GM23338 (cell line): ENCODE data around the gene CAMSAP1. TPM values are rescaled to one million over a fixed set of nuclear protein-coding genes. Genes with fewer than 3 reads are reported as not detected.

Experiments
- ATAC-seq: fragments of 200-7000 bp; cut with Tn5 transposase; 3 replicates; pipeline ENCODE4 v1.9.1; 2020
- DNase-seq: peaks from one replicate; pipeline ENCODE4 v3.0.0-alpha.2; 2015; ENCODE audit warnings: low spot score
- H2AFZ ChIP-seq: fragments of 200-600 bp; sonication (generic); 2 replicates; pipeline ENCODE4 v1.8.0; 2016; ENCODE audit warnings: antibody characterized with exemption, mild to moderate bottlenecking, moderate library complexity
- H3F3A ChIP-seq: fragments of 200-600 bp; sonication (generic); replicated peaks from 2 replicates; pipeline ENCODE4 v1.8.0; 2017; ENCODE audit warnings: antibody characterized with exemption, mixed run types, low read depth
- H3K27ac ChIP-seq: fragments of 200-600 bp; sonication (generic); 2 replicates; pipeline ENCODE4 v1.6.1; 2016; ENCODE audit warnings: low read depth
- H3K27me3 ChIP-seq: fragments of 200-600 bp; sonication (generic); 2 replicates; pipeline ENCODE4 v1.8.0; 2016; ENCODE audit warnings: mild to moderate bottlenecking, mixed run types, moderate library complexity; ENCODE audit not compliant: insufficient read depth
- H3K36me3 ChIP-seq: fragments of 200-600 bp; sonication (generic); 2 replicates; pipeline ENCODE4 v1.8.0; 2016; ENCODE audit warnings: mild to moderate bottlenecking; ENCODE audit not compliant: insufficient read depth
- H3K4me1 ChIP-seq: fragments of 200-600 bp; sonication (generic); 2 replicates; pipeline ENCODE4 v1.8.0; 2016; ENCODE audit warnings: mild to moderate bottlenecking, moderate library complexity; ENCODE audit not compliant: insufficient read depth
- H3K4me2 ChIP-seq: fragments of 200-600 bp; sonication (generic); 2 replicates; pipeline ENCODE4 v1.7.1; 2017; ENCODE audit warnings: mixed run types
- H3K4me3 ChIP-seq: fragments of 200-600 bp; sonication (generic); 2 replicates; pipeline ENCODE4 v1.6.1; 2016; ENCODE audit warnings: mixed run types
- H3K79me2 ChIP-seq: fragments of 200-600 bp; sonication (generic); replicated peaks from 2 replicates; pipeline ENCODE4 v1.8.0; 2017; ENCODE audit warnings: mild to moderate bottlenecking; ENCODE audit not compliant: insufficient read depth
- H3K9me2 ChIP-seq: fragments of 200-600 bp; sonication (generic); 2 replicates; pipeline ENCODE4 v1.8.0; 2017; ENCODE audit not compliant: insufficient read depth
- H4K20me1 ChIP-seq: fragments of 200-600 bp; sonication (generic); replicated peaks from 2 replicates; pipeline ENCODE4 v1.8.0; 2017; ENCODE audit warnings: mild to moderate bottlenecking; ENCODE audit not compliant: insufficient read depth
- H3K27ac Mint-ChIP-seq: 2 replicates; pipeline ENCODE4 v1.8.0; 2020; ENCODE audit warnings: inconsistent platforms, mild to moderate bottlenecking, moderate library complexity, mixed read lengths
- H3K27me3 Mint-ChIP-seq: 3 replicates; pipeline ENCODE4 v1.8.0; 2022; ENCODE audit warnings: low read depth, mild to moderate bottlenecking, moderate library complexity, mixed read lengths, inconsistent platforms; ENCODE audit not compliant: insufficient read depth, poor library complexity
- H3K36me3 Mint-ChIP-seq: 3 replicates; pipeline ENCODE4 v1.8.0; 2021; ENCODE audit warnings: low read depth, mild to moderate bottlenecking, inconsistent platforms, moderate library complexity, mixed read lengths
- H3K4me1 Mint-ChIP-seq: 3 replicates; pipeline ENCODE4 v1.8.0; 2020; ENCODE audit warnings: mild to moderate bottlenecking, inconsistent platforms, mixed read lengths
- H3K4me3 Mint-ChIP-seq: 3 replicates; pipeline ENCODE4 v1.8.0; 2021; ENCODE audit warnings: moderate library complexity, mild to moderate bottlenecking, inconsistent platforms, mixed read lengths
- H3K9me3 Mint-ChIP-seq: 3 replicates; pipeline ENCODE4 v1.8.0; 2020; ENCODE audit warnings: moderate library complexity, mild to moderate bottlenecking, inconsistent platforms, mixed read lengths
- CREB1 ChIP-seq: fragments of 250-450 bp; sonication (Bioruptor Pico); IDR thresholded peaks from 2 replicates; pipeline ENCODE4 v1.5.0; 2020; ENCODE audit warnings: low read depth, mild to moderate bottlenecking, moderate library complexity
- EZH2 ChIP-seq: fragments of 200-600 bp; sonication (generic); IDR thresholded peaks from one replicate; pipeline ENCODE4 v1.8.0; 2017; ENCODE audit warnings: antibody characterized with exemption, mild to moderate bottlenecking, low read depth; ENCODE audit not compliant: unreplicated experiment
- EZH2phosphoT487 ChIP-seq: fragments of 200-600 bp; sonication (generic); IDR thresholded peaks from one replicate; pipeline ENCODE4 v1.8.1; 2018; ENCODE audit warnings: antibody characterized with exemption; ENCODE audit not compliant: unreplicated experiment
- JUNB ChIP-seq: IDR thresholded peaks from one replicate; pipeline ENCODE4 v1.6.1; 2016; ENCODE audit warnings: antibody characterized with exemption; ENCODE audit not compliant: unreplicated experiment
- NANOG ChIP-seq: IDR thresholded peaks from 2 replicates; pipeline ENCODE4 v1.6.1; 2016; ENCODE audit warnings: antibody characterized with exemption, borderline replicate concordance
- POLR2AphosphoS5 ChIP-seq: IDR thresholded peaks from 2 replicates; pipeline ENCODE4 v1.6.1; 2016; ENCODE audit warnings: antibody characterized with exemption, low read depth
- STAT1 ChIP-seq: IDR thresholded peaks from one replicate; pipeline ENCODE4 v1.6.1; 2016; ENCODE audit warnings: antibody characterized with exemption; ENCODE audit not compliant: unreplicated experiment
- ZNF114 ChIP-seq: fragments of 250-450 bp; sonication (Bioruptor Pico); IDR thresholded peaks from 2 replicates; pipeline ENCODE4 v1.5.0; 2020; ENCODE audit warnings: mild to moderate bottlenecking, moderate library complexity
- ZNF331 ChIP-seq: fragments of 250-450 bp; sonication (Bioruptor Pico); IDR thresholded peaks from 2 replicates; pipeline ENCODE4 v1.5.0; 2020; ENCODE audit warnings: low read depth, mild to moderate bottlenecking, moderate library complexity
- polyA plus RNA-seq: library from polyadenylated mRNA; unstranded; fragments of >200 nt; fragmentation: Nextera tagmentation; extraction: Ambion mirVana; gene quantifications from 2 replicates; pipeline ENCODE4 v1.2.1, GENCODE V29; 2016
- total RNA-seq: library from RNA; depleted of rRNA; stranded (reverse); fragments of >200 nt; shearing (Covaris generic); gene quantifications from 2 replicates; pipeline ENCODE4 v1.2.3, GENCODE V29; 2014
- TF ChIP-seq, protein P1 (sequence below): fragments of 250-450 bp; sonication (Bioruptor Pico); IDR thresholded peaks from 2 replicates; pipeline ENCODE4 v1.5.0; 2020; ENCODE audit warnings: mild to moderate bottlenecking, moderate library complexity
- TF ChIP-seq, protein P2 (sequence below): IDR thresholded peaks from 2 replicates; pipeline ENCODE4 v1.6.1; 2016; ENCODE audit warnings: antibody characterized with exemption
- TF ChIP-seq, protein P3 (sequence below): IDR thresholded peaks from one replicate; pipeline ENCODE4 v1.6.1; 2018; ENCODE audit warnings: antibody characterized with exemption; ENCODE audit not compliant: unreplicated experiment
- TF ChIP-seq, protein P4 (sequence below), 2 experiments: fragments of 200-600 bp in 1 of 2; sonication (generic) in 1 of 2; conservative IDR thresholded peaks; 2 replicates each; pipeline versions ENCODE4 v1.5.1 to v1.6.1; 2016 to 2017; ENCODE audit warnings: antibody characterized with exemption in 2 of 2, low read depth in 2 of 2, mild to moderate bottlenecking in 2 of 2, moderate library complexity in 1 of 2

The CAMSAP1 gene
- total and polyA plus RNA-seq, 2 experiments from 2014 or later, result 6.9 to 75.4 TPM

DNA sequence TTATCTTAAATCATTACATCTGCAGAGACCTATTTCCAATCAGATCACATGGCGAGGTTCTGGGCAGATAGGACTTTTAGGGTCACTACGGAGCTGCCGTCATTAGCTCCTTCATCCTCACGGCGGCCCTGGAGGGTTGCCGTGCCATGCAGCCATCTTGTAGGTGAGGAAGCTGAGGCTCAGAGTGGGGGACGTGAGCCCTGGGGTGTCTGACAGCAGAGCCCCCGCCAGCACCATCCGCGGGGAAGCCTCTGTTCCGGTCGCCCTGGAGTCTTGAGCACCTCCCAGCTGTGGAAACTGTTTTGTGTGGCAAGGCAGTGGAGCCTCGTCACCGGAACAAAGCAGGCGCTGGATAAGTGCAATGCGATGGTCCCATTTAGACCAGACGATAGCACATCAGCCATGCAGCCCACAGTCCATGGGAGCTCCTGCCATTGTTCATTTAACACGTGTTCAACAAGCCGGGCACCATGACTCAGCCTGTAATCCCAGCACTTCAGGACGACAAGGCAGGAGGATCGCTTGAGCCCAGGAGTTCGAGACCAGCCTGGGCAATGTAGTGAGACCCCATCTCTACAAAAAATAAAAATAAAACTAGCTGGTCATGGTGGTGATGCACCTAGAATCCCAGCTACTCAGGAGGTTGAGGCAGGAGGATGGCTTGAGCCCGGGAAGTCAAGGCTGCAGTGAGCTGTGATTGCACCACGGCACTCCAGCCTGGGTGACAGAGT is 143.5 kb downstream of the CAMSAP1 start:
- no peaks in the 10 kb centered on the region for H3K27me3 ChIP-seq
- no peaks in the 10 kb centered on the region for H3K9me2 ChIP-seq
- H3K4me1 ChIP-seq, result no peaks in the 10 kb centered on the region
- Mint-ChIP-seq H3K4me3 (no peak overlapping the region), H3K27me3 (peaks cover 12% of the 10 kb centered on the region), H3K9me3 (peaks cover 16% of the 10 kb centered on the region), H3K36me3 (peaks cover 5% of the 10 kb centered on the region; the same call in 1 of the 3 replicates), H3K4me1 (no peaks in the 10 kb centered on the region; the same call in 2 of the 3 replicates), H3K27ac (no peak overlapping the region)
- no peak overlapping the region for H3K27ac ChIP-seq
- no peaks in the 10 kb centered on the region for H3K79me2 ChIP-seq
- no peak for ATAC-seq
- H2AFZ ChIP-seq, result no peak overlapping the region
- no peaks in the 10 kb centered on the region for H3K36me3 ChIP-seq
- no peaks in the 10 kb centered on the region for H4K20me1 ChIP-seq
- DNase-seq, result no peak
- H3F3A ChIP-seq, result no peaks in the 10 kb centered on the region
- TF ChIP-seq JUNB (no peak), CREB1 (no peak), EZH2 (no peak), EZH2phosphoT487 (no peak), ZNF114 (CRISPR knock-in tag) (no peak), STAT1 (no peak), NANOG (no peak), ZNF331 (no peak), POLR2AphosphoS5 (no peak)
- TF ChIP-seq, protein P1, sequence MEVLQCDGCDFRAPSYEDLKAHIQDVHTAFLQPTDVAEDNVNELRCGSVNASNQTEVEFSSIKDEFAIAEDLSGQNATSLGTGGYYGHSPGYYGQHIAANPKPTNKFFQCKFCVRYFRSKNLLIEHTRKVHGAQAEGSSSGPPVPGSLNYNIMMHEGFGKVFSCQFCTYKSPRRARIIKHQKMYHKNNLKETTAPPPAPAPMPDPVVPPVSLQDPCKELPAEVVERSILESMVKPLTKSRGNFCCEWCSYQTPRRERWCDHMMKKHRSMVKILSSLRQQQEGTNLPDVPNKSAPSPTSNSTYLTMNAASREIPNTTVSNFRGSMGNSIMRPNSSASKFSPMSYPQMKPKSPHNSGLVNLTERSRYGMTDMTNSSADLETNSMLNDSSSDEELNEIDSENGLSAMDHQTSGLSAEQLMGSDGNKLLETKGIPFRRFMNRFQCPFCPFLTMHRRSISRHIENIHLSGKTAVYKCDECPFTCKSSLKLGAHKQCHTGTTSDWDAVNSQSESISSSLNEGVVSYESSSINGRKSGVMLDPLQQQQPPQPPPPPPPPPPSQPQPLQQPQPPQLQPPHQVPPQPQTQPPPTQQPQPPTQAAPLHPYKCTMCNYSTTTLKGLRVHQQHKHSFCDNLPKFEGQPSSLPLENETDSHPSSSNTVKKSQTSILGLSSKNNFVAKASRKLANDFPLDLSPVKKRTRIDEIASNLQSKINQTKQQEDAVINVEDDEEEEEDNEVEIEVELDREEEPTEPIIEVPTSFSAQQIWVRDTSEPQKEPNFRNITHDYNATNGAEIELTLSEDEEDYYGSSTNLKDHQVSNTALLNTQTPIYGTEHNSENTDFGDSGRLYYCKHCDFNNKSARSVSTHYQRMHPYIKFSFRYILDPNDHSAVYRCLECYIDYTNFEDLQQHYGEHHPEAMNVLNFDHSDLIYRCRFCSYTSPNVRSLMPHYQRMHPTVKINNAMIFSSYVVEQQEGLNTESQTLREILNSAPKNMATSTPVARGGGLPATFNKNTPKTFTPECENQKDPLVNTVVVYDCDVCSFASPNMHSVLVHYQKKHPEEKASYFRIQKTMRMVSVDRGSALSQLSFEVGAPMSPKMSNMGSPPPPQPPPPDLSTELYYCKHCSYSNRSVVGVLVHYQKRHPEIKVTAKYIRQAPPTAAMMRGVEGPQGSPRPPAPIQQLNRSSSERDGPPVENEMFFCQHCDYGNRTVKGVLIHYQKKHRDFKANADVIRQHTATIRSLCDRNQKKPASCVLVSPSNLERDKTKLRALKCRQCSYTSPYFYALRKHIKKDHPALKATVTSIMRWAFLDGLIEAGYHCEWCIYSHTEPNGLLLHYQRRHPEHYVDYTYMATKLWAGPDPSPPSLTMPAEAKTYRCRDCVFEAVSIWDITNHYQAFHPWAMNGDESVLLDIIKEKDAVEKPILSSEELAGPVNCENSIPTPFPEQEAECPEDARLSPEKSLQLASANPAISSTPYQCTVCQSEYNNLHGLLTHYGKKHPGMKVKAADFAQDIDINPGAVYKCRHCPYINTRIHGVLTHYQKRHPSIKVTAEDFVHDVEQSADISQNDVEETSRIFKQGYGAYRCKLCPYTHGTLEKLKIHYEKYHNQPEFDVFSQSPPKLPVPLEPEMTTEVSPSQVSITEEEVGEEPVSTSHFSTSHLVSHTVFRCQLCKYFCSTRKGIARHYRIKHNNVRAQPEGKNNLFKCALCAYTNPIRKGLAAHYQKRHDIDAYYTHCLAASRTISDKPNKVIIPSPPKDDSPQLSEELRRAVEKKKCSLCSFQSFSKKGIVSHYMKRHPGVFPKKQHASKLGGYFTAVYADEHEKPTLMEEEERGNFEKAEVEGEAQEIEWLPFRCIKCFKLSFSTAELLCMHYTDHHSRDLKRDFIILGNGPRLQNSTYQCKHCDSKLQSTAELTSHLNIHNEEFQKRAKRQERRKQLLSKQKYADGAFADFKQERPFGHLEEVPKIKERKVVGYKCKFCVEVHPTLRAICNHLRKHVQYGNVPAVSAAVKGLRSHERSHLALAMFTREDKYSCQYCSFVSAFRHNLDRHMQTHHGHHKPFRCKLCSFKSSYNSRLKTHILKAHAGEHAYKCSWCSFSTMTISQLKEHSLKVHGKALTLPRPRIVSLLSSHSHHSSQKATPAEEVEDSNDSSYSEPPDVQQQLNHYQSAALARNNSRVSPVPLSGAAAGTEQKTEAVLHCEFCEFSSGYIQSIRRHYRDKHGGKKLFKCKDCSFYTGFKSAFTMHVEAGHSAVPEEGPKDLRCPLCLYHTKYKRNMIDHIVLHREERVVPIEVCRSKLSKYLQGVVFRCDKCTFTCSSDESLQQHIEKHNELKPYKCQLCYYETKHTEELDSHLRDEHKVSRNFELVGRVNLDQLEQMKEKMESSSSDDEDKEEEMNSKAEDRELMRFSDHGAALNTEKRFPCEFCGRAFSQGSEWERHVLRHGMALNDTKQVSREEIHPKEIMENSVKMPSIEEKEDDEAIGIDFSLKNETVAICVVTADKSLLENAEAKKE (CRISPR knock-in tag), result no peak
- TF ChIP-seq, protein P2, sequence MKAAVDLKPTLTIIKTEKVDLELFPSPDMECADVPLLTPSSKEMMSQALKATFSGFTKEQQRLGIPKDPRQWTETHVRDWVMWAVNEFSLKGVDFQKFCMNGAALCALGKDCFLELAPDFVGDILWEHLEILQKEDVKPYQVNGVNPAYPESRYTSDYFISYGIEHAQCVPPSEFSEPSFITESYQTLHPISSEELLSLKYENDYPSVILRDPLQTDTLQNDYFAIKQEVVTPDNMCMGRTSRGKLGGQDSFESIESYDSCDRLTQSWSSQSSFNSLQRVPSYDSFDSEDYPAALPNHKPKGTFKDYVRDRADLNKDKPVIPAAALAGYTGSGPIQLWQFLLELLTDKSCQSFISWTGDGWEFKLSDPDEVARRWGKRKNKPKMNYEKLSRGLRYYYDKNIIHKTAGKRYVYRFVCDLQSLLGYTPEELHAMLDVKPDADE, result no peak
- TF ChIP-seq, protein P3, sequence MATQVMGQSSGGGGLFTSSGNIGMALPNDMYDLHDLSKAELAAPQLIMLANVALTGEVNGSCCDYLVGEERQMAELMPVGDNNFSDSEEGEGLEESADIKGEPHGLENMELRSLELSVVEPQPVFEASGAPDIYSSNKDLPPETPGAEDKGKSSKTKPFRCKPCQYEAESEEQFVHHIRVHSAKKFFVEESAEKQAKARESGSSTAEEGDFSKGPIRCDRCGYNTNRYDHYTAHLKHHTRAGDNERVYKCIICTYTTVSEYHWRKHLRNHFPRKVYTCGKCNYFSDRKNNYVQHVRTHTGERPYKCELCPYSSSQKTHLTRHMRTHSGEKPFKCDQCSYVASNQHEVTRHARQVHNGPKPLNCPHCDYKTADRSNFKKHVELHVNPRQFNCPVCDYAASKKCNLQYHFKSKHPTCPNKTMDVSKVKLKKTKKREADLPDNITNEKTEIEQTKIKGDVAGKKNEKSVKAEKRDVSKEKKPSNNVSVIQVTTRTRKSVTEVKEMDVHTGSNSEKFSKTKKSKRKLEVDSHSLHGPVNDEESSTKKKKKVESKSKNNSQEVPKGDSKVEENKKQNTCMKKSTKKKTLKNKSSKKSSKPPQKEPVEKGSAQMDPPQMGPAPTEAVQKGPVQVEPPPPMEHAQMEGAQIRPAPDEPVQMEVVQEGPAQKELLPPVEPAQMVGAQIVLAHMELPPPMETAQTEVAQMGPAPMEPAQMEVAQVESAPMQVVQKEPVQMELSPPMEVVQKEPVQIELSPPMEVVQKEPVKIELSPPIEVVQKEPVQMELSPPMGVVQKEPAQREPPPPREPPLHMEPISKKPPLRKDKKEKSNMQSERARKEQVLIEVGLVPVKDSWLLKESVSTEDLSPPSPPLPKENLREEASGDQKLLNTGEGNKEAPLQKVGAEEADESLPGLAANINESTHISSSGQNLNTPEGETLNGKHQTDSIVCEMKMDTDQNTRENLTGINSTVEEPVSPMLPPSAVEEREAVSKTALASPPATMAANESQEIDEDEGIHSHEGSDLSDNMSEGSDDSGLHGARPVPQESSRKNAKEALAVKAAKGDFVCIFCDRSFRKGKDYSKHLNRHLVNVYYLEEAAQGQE, result no peak
- TF ChIP-seq, protein P4, sequence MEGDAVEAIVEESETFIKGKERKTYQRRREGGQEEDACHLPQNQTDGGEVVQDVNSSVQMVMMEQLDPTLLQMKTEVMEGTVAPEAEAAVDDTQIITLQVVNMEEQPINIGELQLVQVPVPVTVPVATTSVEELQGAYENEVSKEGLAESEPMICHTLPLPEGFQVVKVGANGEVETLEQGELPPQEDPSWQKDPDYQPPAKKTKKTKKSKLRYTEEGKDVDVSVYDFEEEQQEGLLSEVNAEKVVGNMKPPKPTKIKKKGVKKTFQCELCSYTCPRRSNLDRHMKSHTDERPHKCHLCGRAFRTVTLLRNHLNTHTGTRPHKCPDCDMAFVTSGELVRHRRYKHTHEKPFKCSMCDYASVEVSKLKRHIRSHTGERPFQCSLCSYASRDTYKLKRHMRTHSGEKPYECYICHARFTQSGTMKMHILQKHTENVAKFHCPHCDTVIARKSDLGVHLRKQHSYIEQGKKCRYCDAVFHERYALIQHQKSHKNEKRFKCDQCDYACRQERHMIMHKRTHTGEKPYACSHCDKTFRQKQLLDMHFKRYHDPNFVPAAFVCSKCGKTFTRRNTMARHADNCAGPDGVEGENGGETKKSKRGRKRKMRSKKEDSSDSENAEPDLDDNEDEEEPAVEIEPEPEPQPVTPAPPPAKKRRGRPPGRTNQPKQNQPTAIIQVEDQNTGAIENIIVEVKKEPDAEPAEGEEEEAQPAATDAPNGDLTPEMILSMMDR (conservative IDR thresholded peaks at IDR 0.05; ENCODE audit: low read depth in 2 of 2), result no peak
- H3K4me3 ChIP-seq, result no peak overlapping the region
- no peak overlapping the region for H3K4me2 ChIP-seq
